ENCODE results near the gene STOM.
"Not testable (repeated sequence)": the region's sequence is repeated elsewhere in the genome, so short reads cannot be mapped to it uniquely, and the experiment has no call there.

Gene STOM

GRCh38 chr9:121369595-121370265 is at the start of gene STOM:
STOM (minus strand) TSS chr9:121370250; CDS start chr9:121370187, 63 bp downstream.
- DNase-seq (ENCODE audit: low read depth): peak; percentile 57

GRCh38 chr9:121411993-121412392 is 41.9 kb upstream of the STOM start:
- no peak for DNase-seq (ENCODE audit: low read depth)

GRCh38 chr9:121405899-121406298 is 35.8 kb upstream of the STOM start:
- no peak for DNase-seq (ENCODE audit: low read depth)

GRCh38 chr9:121404906-121405305 is 34.9 kb upstream of the STOM start:
- no peak for DNase-seq (ENCODE audit: low read depth)

GRCh38 chr9:121399883-121400607 is 30.0 kb upstream of the STOM start:
- DNase-seq (ENCODE audit: low read depth): no peak

- DNase-seq (ENCODE audit: low read depth): no peak
Measured at GRCh38 chr9:121399126-121399882, 29.3 kb upstream of the STOM start.

- no peak for DNase-seq (ENCODE audit: low read depth)
Measured at GRCh38 chr9:121398374-121398773, 28.3 kb upstream of the STOM start.

- DNase-seq (ENCODE audit: low read depth): not testable (repeated sequence)
Measured at GRCh38 chr9:121397277-121397676, 27.2 kb upstream of the STOM start.

GRCh38 chr9:121395558-121395957 is 25.5 kb upstream of the STOM start:
- DNase-seq (ENCODE audit: low read depth): no peak

GRCh38 chr9:121394292-121394691 is 24.2 kb upstream of the STOM start:
- no peak for DNase-seq (ENCODE audit: low read depth)

- DNase-seq (ENCODE audit: low read depth): no peak
Measured at GRCh38 chr9:121393318-121393717, 23.3 kb upstream of the STOM start.

GRCh38 chr9:121390372-121390771 is 20.3 kb upstream of the STOM start:
- DNase-seq (ENCODE audit: low read depth): no peak

GRCh38 chr9:121388140-121388905 is 18.3 kb upstream of the STOM start:
- no peak for DNase-seq (ENCODE audit: low read depth)

- no peak for DNase-seq (ENCODE audit: low read depth)
Measured at GRCh38 chr9:121386442-121387175, 16.6 kb upstream of the STOM start.

- DNase-seq (ENCODE audit: low read depth): no peak
Measured at GRCh38 chr9:121383715-121384114, 13.7 kb upstream of the STOM start.

GRCh38 chr9:121380846-121381245 is 10.8 kb upstream of the STOM start:
- DNase-seq (ENCODE audit: low read depth): no peak

- no peak for DNase-seq (ENCODE audit: low read depth)
Measured at GRCh38 chr9:121376214-121376830, 6.3 kb upstream of the STOM start.

GRCh38 chr9:121373011-121373729 is 3.1 kb upstream of the STOM start:
- no peak for DNase-seq (ENCODE audit: low read depth)

- no peak for DNase-seq (ENCODE audit: low read depth)
Measured at GRCh38 chr9:121372239-121373010, 2.4 kb upstream of the STOM start.
